ENCODE data around the gene SPNS3. TPM values are rescaled to one million over a fixed set of nuclear protein-coding genes. Genes with fewer than 3 reads are reported as not detected.

The SPNS3 gene
- polyA plus RNA-seq, 1 donor (not counting 4 experiments of a cell fraction or from before 2014, with no cell fraction given): not detected

DNA sequence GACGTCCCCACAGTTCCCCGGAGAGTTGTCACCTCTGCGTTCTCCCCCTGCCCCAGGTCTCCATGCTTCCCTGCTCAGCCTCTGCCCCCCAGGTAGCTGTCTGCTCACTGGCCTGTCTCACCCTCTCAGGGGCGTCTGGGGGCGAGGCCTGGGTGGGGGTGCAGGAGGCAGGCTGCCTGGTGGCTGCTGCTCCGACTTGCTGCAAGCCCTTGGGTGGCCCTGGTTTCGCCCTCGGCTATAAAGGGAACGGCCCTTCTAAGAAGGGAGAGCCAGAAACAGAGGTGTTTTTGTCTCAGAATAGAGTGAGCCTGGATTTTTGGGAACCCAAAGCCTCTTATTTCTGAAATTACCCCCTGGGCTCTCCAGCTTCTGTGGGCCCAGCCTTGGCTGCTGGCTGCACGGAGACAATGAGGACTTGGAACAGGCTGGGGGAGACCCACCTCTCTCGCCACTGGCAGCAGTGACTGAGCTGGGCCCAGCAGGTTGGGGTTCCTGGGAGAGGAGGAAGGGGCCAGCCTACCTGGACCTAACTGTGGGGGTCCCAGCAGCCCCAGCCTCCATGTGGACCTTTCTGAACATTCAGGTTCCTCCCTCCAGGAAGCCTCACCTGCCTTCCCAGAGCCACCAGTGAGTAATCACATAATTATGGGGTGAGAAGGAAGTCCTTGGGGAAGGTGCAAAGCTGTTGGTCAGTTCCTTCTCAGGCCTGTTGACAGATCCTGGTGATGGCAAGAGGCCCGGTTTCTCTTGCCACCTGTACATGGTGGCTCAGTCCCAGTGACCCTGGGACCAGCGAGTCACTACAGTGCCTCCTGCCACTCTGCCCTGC is 49.5 kb downstream of the SPNS3 start:
- no peaks in the 10 kb centered on the region for H3K27me3 ChIP-seq (ENCODE audit: control insufficient read depth, extremely low read depth, insufficient read depth, low read length)
- H2AFZ ChIP-seq (ENCODE audit: control insufficient read depth, low read length): no peak overlapping the region
- peak; percentile 99 for FAIRE-seq
- TF ChIP-seq, protein P1, sequence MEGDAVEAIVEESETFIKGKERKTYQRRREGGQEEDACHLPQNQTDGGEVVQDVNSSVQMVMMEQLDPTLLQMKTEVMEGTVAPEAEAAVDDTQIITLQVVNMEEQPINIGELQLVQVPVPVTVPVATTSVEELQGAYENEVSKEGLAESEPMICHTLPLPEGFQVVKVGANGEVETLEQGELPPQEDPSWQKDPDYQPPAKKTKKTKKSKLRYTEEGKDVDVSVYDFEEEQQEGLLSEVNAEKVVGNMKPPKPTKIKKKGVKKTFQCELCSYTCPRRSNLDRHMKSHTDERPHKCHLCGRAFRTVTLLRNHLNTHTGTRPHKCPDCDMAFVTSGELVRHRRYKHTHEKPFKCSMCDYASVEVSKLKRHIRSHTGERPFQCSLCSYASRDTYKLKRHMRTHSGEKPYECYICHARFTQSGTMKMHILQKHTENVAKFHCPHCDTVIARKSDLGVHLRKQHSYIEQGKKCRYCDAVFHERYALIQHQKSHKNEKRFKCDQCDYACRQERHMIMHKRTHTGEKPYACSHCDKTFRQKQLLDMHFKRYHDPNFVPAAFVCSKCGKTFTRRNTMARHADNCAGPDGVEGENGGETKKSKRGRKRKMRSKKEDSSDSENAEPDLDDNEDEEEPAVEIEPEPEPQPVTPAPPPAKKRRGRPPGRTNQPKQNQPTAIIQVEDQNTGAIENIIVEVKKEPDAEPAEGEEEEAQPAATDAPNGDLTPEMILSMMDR (optimal IDR thresholded peaks at IDR 0.05 in 1 of 3, IDR thresholded peaks at IDR 0.05 in 1 of 3, conservative IDR thresholded peaks at IDR 0.05 in 1 of 3; ENCODE audit: extremely low read depth in 1 of 3, insufficient read depth in 2 of 3, low read length in 3 of 3): no peak
- TF ChIP-seq EZH2 (IDR thresholded peaks at IDR 0.05; ENCODE audit: low read length): no peak
- H3K9me1 ChIP-seq (ENCODE audit: control insufficient read depth, extremely low read depth, insufficient read depth, low read length): no peaks in the 10 kb centered on the region
- peak overlapping the region; percentile 8 to 44 (median 36) for H3K4me3 ChIP-seq (ENCODE audit: control insufficient read depth in 2 of 3, extremely low read depth in 1 of 3, insufficient read depth in 2 of 3, low read depth in 1 of 3, low read length in 3 of 3)
- H3K9me3 ChIP-seq (ENCODE audit: control insufficient read depth, low read depth, low read length): no peaks in the 10 kb centered on the region
- peak overlapping the region; percentile 75 for H3K4me2 ChIP-seq (ENCODE audit: control insufficient read depth, extremely low read depth, insufficient read depth, low read depth, low read length)
- no peaks in the 10 kb centered on the region for H3K36me3 ChIP-seq (ENCODE audit: control insufficient read depth in 2 of 2, extremely low read depth in 1 of 2, insufficient read depth in 2 of 2, low read length in 2 of 2)
- dilution Hi-C loops (cut with MboI; ENCODE audit: extremely low pct_ligation_motif_present, low sequenced_read_pairs): no loop called here
- H3K4me1 ChIP-seq (ENCODE audit: control insufficient read depth, extremely low read depth, insufficient read depth, low read length): peaks cover 17% of the 10 kb centered on the region
- H3K27ac ChIP-seq (ENCODE audit: control insufficient read depth, insufficient read depth, low read length): peak overlapping the region; percentile 48
- H3K9ac ChIP-seq (ENCODE audit: control insufficient read depth, extremely low read depth, insufficient read depth, low read length): peak overlapping the region; percentile 45
- DNase-seq (ENCODE audit: low read depth, low spot score): no peak
- H3K79me2 ChIP-seq (ENCODE audit: control insufficient read depth, insufficient read depth, low read length): no peaks in the 10 kb centered on the region
- no peaks in the 10 kb centered on the region for H4K20me1 ChIP-seq (ENCODE audit: control insufficient read depth, extremely low read depth, insufficient read depth, low read length)

GRCh38 chr17:4485676-4486646 is 52.2 kb downstream of the SPNS3 start:
- Histone ChIP-seq H2AFZ (ENCODE audit: control insufficient read depth, low read length) (no peak overlapping the region), H3K27ac (ENCODE audit: control insufficient read depth, insufficient read depth, low read length) (no peak overlapping the region), H3K4me2 (ENCODE audit: control insufficient read depth, extremely low read depth, insufficient read depth, low read depth, low read length) (no peak overlapping the region), H3K9me1 (ENCODE audit: control insufficient read depth, extremely low read depth, insufficient read depth, low read length) (no peaks in the 10 kb centered on the region), H3K9ac (ENCODE audit: control insufficient read depth, extremely low read depth, insufficient read depth, low read length) (no peak overlapping the region), H3K79me2 (ENCODE audit: control insufficient read depth, insufficient read depth, low read length) (no peaks in the 10 kb centered on the region), H4K20me1 (ENCODE audit: control insufficient read depth, extremely low read depth, insufficient read depth, low read length) (no peaks in the 10 kb centered on the region), H3K4me3 (ENCODE audit: control insufficient read depth in 2 of 3, extremely low read depth in 1 of 3, insufficient read depth in 2 of 3, low read depth in 1 of 3, low read length in 3 of 3) (no peak overlapping the region), H3K4me1 (ENCODE audit: control insufficient read depth, extremely low read depth, insufficient read depth, low read length) (peaks cover 17% of the 10 kb centered on the region), H3K36me3 (ENCODE audit: control insufficient read depth in 2 of 2, extremely low read depth in 1 of 2, insufficient read depth in 2 of 2, low read length in 2 of 2) (no peaks in the 10 kb centered on the region), H3K27me3 (ENCODE audit: control insufficient read depth, extremely low read depth, insufficient read depth, low read length) (no peaks in the 10 kb centered on the region), H3K9me3 (ENCODE audit: control insufficient read depth, low read depth, low read length) (no peaks in the 10 kb centered on the region)
- DNase-seq (ENCODE audit: low read depth, low spot score): no peak
- FAIRE-seq: no peak
- TF ChIP-seq, protein P1 (optimal IDR thresholded peaks at IDR 0.05 in 1 of 3, IDR thresholded peaks at IDR 0.05 in 1 of 3, conservative IDR thresholded peaks at IDR 0.05 in 1 of 3; ENCODE audit: extremely low read depth in 1 of 3, insufficient read depth in 2 of 3, low read length in 3 of 3): no peak
- no peak for TF ChIP-seq EZH2 (IDR thresholded peaks at IDR 0.05; ENCODE audit: low read length)
- dilution Hi-C loops (cut with MboI; ENCODE audit: extremely low pct_ligation_motif_present, low sequenced_read_pairs): no loop called here
